A549 (cell line): ENCODE results near the gene EBF4. TPM values are rescaled to one million over a fixed set of nuclear protein-coding genes. Genes with fewer than 3 reads are reported as not detected.
A peak's percentile ranks its signal among the peaks of the same experiment; 100 is the strongest.

Source experiments
- ATAC-seq, 2 experiments: fragments of 200-7000 bp in 1 of 2; fragments of >200 bp in 1 of 2; cut with Nextera tagmentation in 1 of 2; cut with Tn5 transposase in 1 of 2; 3 replicates each; pipeline versions ENCODE4 v1.8.0 to v1.9.1; 2018 to 2020; ENCODE audit warnings: mild to moderate bottlenecking in 1 of 2, moderate library complexity in 1 of 2
- CTCF ChIA-PET: fragments of 300-600 bp; sonication (Branson Sonifier 250); formaldehyde crosslinking; extraction: SDS; loops from one replicate; lab custom pipeline; 2021; ENCODE audit warnings: antibody characterized with exemption, inconsistent platforms; lab: Yijun Ruan, JAX
- POLR2A ChIA-PET: fragments of 350-600 bp; formaldehyde crosslinking; extraction: SDS; loops from one replicate; lab custom pipeline; 2021; ENCODE audit warnings: antibody characterized with exemption, inconsistent platforms; lab: Yijun Ruan, JAX
- DNase-seq, 2 experiments: peaks; one replicate each; pipeline versions ENCODE4 v3.0.0 to v3.0.0-alpha.2; 2011 to 2016; ENCODE audit warnings: low read depth in 1 of 2, low spot score in 1 of 2
- FAIRE-seq: peaks from 2 replicates; lab custom pipeline; 2011; peaks lifted over from hg19 to GRCh38; lab: Jason Lieb, UNC
- H3K27ac ChIP-seq, 2 experiments: fragments of >200 bp; sonication (Bioruptor Twin); formaldehyde crosslinking; 3 replicates each; pipeline ENCODE4 v1.5.1; 2016 to 2017
- H3K4me1 ChIP-seq: fragments of >200 bp; sonication (Bioruptor Twin); formaldehyde crosslinking; 3 replicates; pipeline ENCODE4 v1.6.1; 2016
- H3K4me2 ChIP-seq: fragments of >200 bp; sonication (Bioruptor Twin); formaldehyde crosslinking; 3 replicates; pipeline ENCODE4 v1.6.1; 2016
- H3K4me3 ChIP-seq: fragments of >200 bp; sonication (Bioruptor Twin); formaldehyde crosslinking; 3 replicates; pipeline ENCODE4 v1.5.1; 2016
- H3K9me3 ChIP-seq: fragments of >200 bp; sonication (Bioruptor Twin); formaldehyde crosslinking; 3 replicates; pipeline ENCODE4 v1.6.1; 2016
- ATOH8 ChIP-seq: fragments of 250-450 bp; sonication (Bioruptor Pico); IDR thresholded peaks from 2 replicates; pipeline ENCODE4 v1.5.0; 2020; ENCODE audit warnings: low read depth, mild to moderate bottlenecking, moderate library complexity
- BCL3 ChIP-seq: fragments of >200 bp; sonication (Bioruptor Twin); formaldehyde crosslinking; IDR thresholded peaks from 3 replicates; pipeline ENCODE4 v1.6.1; 2016
- CBX8 ChIP-seq: fragments of 200-600 bp; sonication (generic); IDR thresholded peaks from 2 replicates; pipeline ENCODE4 v1.6.1; 2016
- CEBPB ChIP-seq, 2 experiments: fragments of >200 bp in 1 of 2; sonication (Bioruptor Twin) in 1 of 2; formaldehyde crosslinking in 1 of 2; IDR thresholded peaks; 2 replicates each; pipeline ENCODE4 v1.6.1; 2012 to 2016
- CHD4 ChIP-seq: fragments of 200-600 bp; sonication (generic); IDR thresholded peaks from 2 replicates; pipeline ENCODE4 v1.6.1; 2016; ENCODE audit warnings: antibody characterized with exemption, mild to moderate bottlenecking, borderline replicate concordance
- EHF ChIP-seq: fragments of 250-450 bp; sonication (Bioruptor Pico); IDR thresholded peaks from 2 replicates; pipeline ENCODE4 v1.5.0; 2020; ENCODE audit warnings: mild to moderate bottlenecking
- EP300 ChIP-seq, 2 experiments: fragments of >200 bp; sonication (Bioruptor Twin); formaldehyde crosslinking; IDR thresholded peaks; 2 replicates in 1 of 2; 3 replicates in 1 of 2; pipeline ENCODE4 v1.6.1; 2016 to 2017
- FOXS1 ChIP-seq: fragments of 250-450 bp; sonication (Bioruptor Pico); IDR thresholded peaks from 2 replicates; pipeline ENCODE4 v1.5.0; 2020; ENCODE audit warnings: mild to moderate bottlenecking, moderate library complexity
- HEYL ChIP-seq: fragments of 250-450 bp; sonication (Bioruptor Pico); IDR thresholded peaks from 2 replicates; pipeline ENCODE4 v1.8.0; 2021; ENCODE audit warnings: mild to moderate bottlenecking, moderate library complexity
- HMGXB4 ChIP-seq: fragments of 250-450 bp; sonication (Bioruptor Pico); IDR thresholded peaks from 2 replicates; pipeline ENCODE4 v1.5.0; 2021; ENCODE audit warnings: mild to moderate bottlenecking, moderate library complexity, borderline replicate concordance
- HOXA7 ChIP-seq: fragments of 250-450 bp; sonication (Bioruptor Pico); IDR thresholded peaks from 2 replicates; pipeline ENCODE4 v1.5.0; 2020; ENCODE audit warnings: mild to moderate bottlenecking, moderate library complexity
- MAX ChIP-seq: IDR thresholded peaks from 2 replicates; pipeline ENCODE4 v1.6.1; 2012
- MAZ ChIP-seq: fragments of 150-350 bp; IDR thresholded peaks from 2 replicates; pipeline ENCODE4 v1.6.1; 2014; ENCODE audit warnings: antibody characterized with exemption, low read depth, low read length, borderline replicate concordance
- NFE2L2 ChIP-seq: fragments of 150-350 bp; conservative IDR thresholded peaks from 2 replicates; pipeline ENCODE4 v1.6.1; 2014; ENCODE audit warnings: low read length
- NR3C1 ChIP-seq: fragments of >200 bp; sonication (Bioruptor Twin); formaldehyde crosslinking; IDR thresholded peaks from 3 replicates; pipeline ENCODE4 v1.6.1; 2017
- PHF8 ChIP-seq: fragments of 200-600 bp; sonication (generic); IDR thresholded peaks from 2 replicates; pipeline ENCODE4 v1.6.1; 2016; ENCODE audit warnings: low read depth, mild to moderate bottlenecking, antibody characterized with exemption, moderate library complexity, borderline replicate concordance
- POLR2A ChIP-seq: IDR thresholded peaks from 2 replicates; pipeline ENCODE4 v1.6.1; 2012; ENCODE audit warnings: mild to moderate bottlenecking, low read length
- RAD21 ChIP-seq, 2 experiments: fragments of >200 bp in 1 of 2; sonication (Bioruptor Twin) in 1 of 2; formaldehyde crosslinking in 1 of 2; IDR thresholded peaks in 1 of 2; conservative IDR thresholded peaks in 1 of 2; 2 replicates in 1 of 2; 3 replicates in 1 of 2; pipeline ENCODE4 v1.6.1; 2012 to 2018; ENCODE audit warnings: inconsistent platforms in 1 of 2
- RARB ChIP-seq: fragments of 250-450 bp; sonication (Bioruptor Pico); IDR thresholded peaks from 2 replicates; pipeline ENCODE4 v1.8.0; 2021; ENCODE audit warnings: mild to moderate bottlenecking, moderate library complexity
- SREBF2 ChIP-seq: fragments of 450-650 bp; IDR thresholded peaks from 2 replicates; pipeline ENCODE4 v1.6.1; 2014; ENCODE audit warnings: mild to moderate bottlenecking, moderate library complexity
- ZNF302 ChIP-seq: fragments of 250-450 bp; sonication (Bioruptor Pico); IDR thresholded peaks from 2 replicates; pipeline ENCODE4 v1.9.0; 2021; ENCODE audit warnings: inconsistent platforms, mild to moderate bottlenecking, moderate library complexity
- WGBS: methylation state at CpG from one replicate; pipeline ENCODE4 v1.1.6; 2017; ENCODE audit errors: missing lambda C conversion rate; 5-methylcytosine and 5-hydroxymethylcytosine counted together
- polyA plus RNA-seq, 4 experiments: library from polyadenylated mRNA; depleted of rRNA in 3 of 4; stranded (reverse); fragments of >200 nt; fragmentation: RNase III in 1 of 4; extraction: RNeasy Plus Mini Kit Qiagen cat#74134 plus additional on column Dnase treatment in 1 of 4; gene quantifications; 2 replicates in 3 of 4; 3 replicates in 1 of 4; pipeline ENCODE4 v1.2.3, GENCODE V29; 2011 to 2017
- TF ChIP-seq, protein P1 (sequence below): fragments of >200 bp; sonication (Bioruptor Twin); formaldehyde crosslinking; IDR thresholded peaks from 3 replicates; pipeline ENCODE4 v1.5.1; 2016
- TF ChIP-seq, protein P2 (sequence below): fragments of 450-650 bp; IDR thresholded peaks from 2 replicates; pipeline ENCODE4 v1.6.1; 2014; ENCODE audit warnings: antibody characterized with exemption

The EBF4 gene
- polyA plus RNA-seq, 2 of the 4 experiments (the other 2 are of a cell fraction): 2.2 to 3.2 TPM

GRCh38 chr20:2805689-2806350 is 113.2 kb downstream of the EBF4 start (continued):
- TF ChIP-seq, protein P1, sequence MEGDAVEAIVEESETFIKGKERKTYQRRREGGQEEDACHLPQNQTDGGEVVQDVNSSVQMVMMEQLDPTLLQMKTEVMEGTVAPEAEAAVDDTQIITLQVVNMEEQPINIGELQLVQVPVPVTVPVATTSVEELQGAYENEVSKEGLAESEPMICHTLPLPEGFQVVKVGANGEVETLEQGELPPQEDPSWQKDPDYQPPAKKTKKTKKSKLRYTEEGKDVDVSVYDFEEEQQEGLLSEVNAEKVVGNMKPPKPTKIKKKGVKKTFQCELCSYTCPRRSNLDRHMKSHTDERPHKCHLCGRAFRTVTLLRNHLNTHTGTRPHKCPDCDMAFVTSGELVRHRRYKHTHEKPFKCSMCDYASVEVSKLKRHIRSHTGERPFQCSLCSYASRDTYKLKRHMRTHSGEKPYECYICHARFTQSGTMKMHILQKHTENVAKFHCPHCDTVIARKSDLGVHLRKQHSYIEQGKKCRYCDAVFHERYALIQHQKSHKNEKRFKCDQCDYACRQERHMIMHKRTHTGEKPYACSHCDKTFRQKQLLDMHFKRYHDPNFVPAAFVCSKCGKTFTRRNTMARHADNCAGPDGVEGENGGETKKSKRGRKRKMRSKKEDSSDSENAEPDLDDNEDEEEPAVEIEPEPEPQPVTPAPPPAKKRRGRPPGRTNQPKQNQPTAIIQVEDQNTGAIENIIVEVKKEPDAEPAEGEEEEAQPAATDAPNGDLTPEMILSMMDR: no peak
- TF ChIP-seq RARB (CRISPR knock-in tag): no peak
- TF ChIP-seq FOXS1 (CRISPR knock-in tag): no peak
- no peak for TF ChIP-seq BCL3
- no peak for TF ChIP-seq MAX
- TF ChIP-seq NFE2L2: no peak
- no peak for TF ChIP-seq CBX8

GRCh38 chr20:2806351-2806701 is 113.7 kb downstream of the EBF4 start:
- H3K4me3 ChIP-seq: no peak overlapping the region
- DNase-seq (no peak), FAIRE-seq (no peak), ATAC-seq (no peak)
- TF ChIP-seq ATOH8 (CRISPR knock-in tag) (no peak), HOXA7 (CRISPR knock-in tag) (no peak), RAD21 (conservative IDR thresholded peaks at IDR 0.05 in 1 of 2, IDR thresholded peaks at IDR 0.05 in 1 of 2) (no peak), HMGXB4 (no peak), SREBF2 (no peak), CEBPB (IDR thresholded peaks at IDR 0.05) (no peak), MAX (no peak), CHD4 (no peak), NR3C1 (no peak), POLR2A (no peak), HEYL (CRISPR knock-in tag) (no peak), EHF (CRISPR knock-in tag) (no peak), RARB (CRISPR knock-in tag) (no peak), BCL3 (no peak), EP300 (IDR thresholded peaks at IDR 0.05) (no peak), PHF8 (no peak), CBX8 (no peak), ZNF302 (CRISPR knock-in tag) (no peak), MAZ (no peak)
- TF ChIP-seq, protein P2, sequence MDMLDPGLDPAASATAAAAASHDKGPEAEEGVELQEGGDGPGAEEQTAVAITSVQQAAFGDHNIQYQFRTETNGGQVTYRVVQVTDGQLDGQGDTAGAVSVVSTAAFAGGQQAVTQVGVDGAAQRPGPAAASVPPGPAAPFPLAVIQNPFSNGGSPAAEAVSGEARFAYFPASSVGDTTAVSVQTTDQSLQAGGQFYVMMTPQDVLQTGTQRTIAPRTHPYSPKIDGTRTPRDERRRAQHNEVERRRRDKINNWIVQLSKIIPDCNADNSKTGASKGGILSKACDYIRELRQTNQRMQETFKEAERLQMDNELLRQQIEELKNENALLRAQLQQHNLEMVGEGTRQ: no peak
- 0 out of 3 replicates have a peak overlapping the region, but pooled peaks have one; percentile 8 for H3K4me2 ChIP-seq
- ChIA-PET CTCF (interaction anchor here (4.4 kb wide), 1 partner anchor 46 kb away, joined by 12 read pairs; no protein-coding TSS in a partner anchor), POLR2A (no interaction called here)
- H3K27ac ChIP-seq: no peak overlapping the region
- peaks cover 8% of the 10 kb centered on the region; the same call in 2 of the 3 replicates for H3K4me1 ChIP-seq
- peaks cover 12% of the 10 kb centered on the region; the same call in 2 of the 3 replicates for H3K9me3 ChIP-seq
- 30% methylated on average over 4 of the region's 4 CpGs for WGBS
